H1 (cell line): Measurements from ENCODE around the gene MCC. TPM values are rescaled to one million over a fixed set of nuclear protein-coding genes. Genes with fewer than 3 reads are reported as not detected.

Experiments used
- CTCF ChIA-PET: fragments of 300-600 bp; sonication (Branson Sonifier 250); formaldehyde crosslinking; loops from one replicate; lab custom pipeline; 2021; ENCODE audit not compliant: partially characterized antibody; lab: Charles Lee
- POLR2A ChIA-PET: fragments of 300-600 bp; sonication (Branson Sonifier 250); formaldehyde crosslinking; loops from one replicate; lab custom pipeline; 2021; ENCODE audit warnings: inconsistent platforms; ENCODE audit not compliant: partially characterized antibody; lab: Charles Lee
- DNase-seq, 2 experiments: peaks; one replicate each; pipeline versions ENCODE4 v3.0.0 to v3.0.0-alpha.2; 2010 to 2022; ENCODE audit warnings: low spot score in 2 of 2, low read depth in 1 of 2, mixed read lengths in 1 of 2
- FAIRE-seq: peaks from 2 replicates; lab custom pipeline; 2011; peaks lifted over from hg19 to GRCh38; lab: Jason Lieb, UNC
- H2AFZ ChIP-seq: 2 replicates; pipeline ENCODE4 v1.8.1; 2012; ENCODE audit warnings: low read length, inconsistent platforms
- H2AK5ac ChIP-seq: 2 replicates; pipeline ENCODE4 v1.6.1; 2013; ENCODE audit warnings: low read depth, low read length
- H2BK120ac ChIP-seq: replicated peaks from 2 replicates; pipeline ENCODE3; 2013; ENCODE audit warnings: low read depth, low read length, inconsistent platforms
- H2BK12ac ChIP-seq: 2 replicates; pipeline ENCODE4 v1.6.1; 2013; ENCODE audit warnings: low read depth, low read length
- H2BK15ac ChIP-seq: 2 replicates; pipeline ENCODE4 v1.6.1; 2013; ENCODE audit warnings: low read length
- H2BK20ac ChIP-seq: 2 replicates; pipeline ENCODE4 v1.6.1; 2013; ENCODE audit warnings: low read length
- H2BK5ac ChIP-seq: 2 replicates; pipeline ENCODE4 v1.6.1; 2013; ENCODE audit warnings: low read depth, low read length
- H3K14ac ChIP-seq: 2 replicates; pipeline ENCODE4 v1.6.1; 2013; ENCODE audit warnings: inconsistent platforms; ENCODE audit not compliant: insufficient read length
- H3K18ac ChIP-seq: 2 replicates; pipeline ENCODE4 v1.6.1; 2013; ENCODE audit warnings: low read length; ENCODE audit errors: extremely low read depth
- H3K23ac ChIP-seq: 2 replicates; pipeline ENCODE4 v1.6.1; 2013; ENCODE audit warnings: inconsistent platforms; ENCODE audit not compliant: insufficient read length
- H3K23me2 ChIP-seq: 2 replicates; pipeline ENCODE4 v1.6.1; 2013; ENCODE audit warnings: low read depth, low read length
- H3K27ac ChIP-seq: 2 replicates; pipeline ENCODE4 v1.6.1; 2011; ENCODE audit warnings: low read depth, low read length, inconsistent platforms
- H3K27me3 ChIP-seq, 4 experiments: replicated peaks in 1 of 4; 1 replicate in 1 of 4; 2 replicates in 3 of 4; pipeline versions ENCODE4 v1.6.1 to v1.8.1; 2011 to 2013; ENCODE audit warnings: low read length in 3 of 4, mild to moderate bottlenecking in 3 of 4, inconsistent platforms in 2 of 4, mixed read lengths in 2 of 4, moderate library complexity in 1 of 4; ENCODE audit not compliant: control insufficient read depth in 3 of 4, insufficient read depth in 3 of 4; ENCODE audit errors: extremely low read depth in 1 of 4
- H3K36me3 ChIP-seq, 4 experiments: 2 replicates each; pipeline versions ENCODE4 v1.6.1 to v1.8.1; 2011 to 2013; ENCODE audit warnings: mild to moderate bottlenecking in 4 of 4, low read length in 3 of 4, moderate library complexity in 2 of 4, control low read depth in 1 of 4, inconsistent platforms in 1 of 4; ENCODE audit not compliant: insufficient read depth in 4 of 4, control insufficient read depth in 2 of 4
- H3K4ac ChIP-seq: replicated peaks from 2 replicates; pipeline ENCODE3; 2013; ENCODE audit warnings: low read length, low read depth, mixed read lengths, inconsistent platforms; ENCODE audit not compliant: insufficient read length
- H3K4me1 ChIP-seq, 4 experiments: replicated peaks in 1 of 4; 1 replicate in 1 of 4; 2 replicates in 3 of 4; pipeline versions ENCODE4 v1.6.1 to v1.8.1; 2011 to 2013; ENCODE audit warnings: low read length in 3 of 4, inconsistent platforms in 2 of 4, mixed read lengths in 1 of 4; ENCODE audit not compliant: insufficient read depth in 4 of 4, control insufficient read depth in 3 of 4
- H3K4me2 ChIP-seq, 2 experiments: 2 replicates each; pipeline versions ENCODE4 v1.6.1 to v1.8.1; 2011 to 2013; ENCODE audit warnings: low read depth in 2 of 2, low read length in 2 of 2, control low read depth in 1 of 2, inconsistent platforms in 1 of 2, mild to moderate bottlenecking in 1 of 2; ENCODE audit not compliant: insufficient read depth in 1 of 2
- H3K4me3 ChIP-seq, 4 experiments: fragments of 200-600, 300-600 bp in 1 of 4; sonication (generic), shearing (Covaris generic), sonication (Bioruptor Twin) in 1 of 4; 2 replicates each; pipeline versions ENCODE4 v1.5.1 to v1.8.1; 2011 to 2016; ENCODE audit warnings: low read length in 4 of 4, low read depth in 3 of 4, control low read depth in 2 of 4, inconsistent platforms in 2 of 4, mild to moderate bottlenecking in 2 of 4, mixed read lengths in 1 of 4, moderate library complexity in 1 of 4; ENCODE audit not compliant: insufficient read depth in 2 of 4; ENCODE audit errors: extremely low read depth in 1 of 4
- H3K56ac ChIP-seq: replicated peaks from 2 replicates; pipeline ENCODE3; 2013; ENCODE audit warnings: low read depth, mild to moderate bottlenecking, mixed read lengths, low read length, inconsistent platforms; ENCODE audit not compliant: insufficient read length
- H3K79me1 ChIP-seq: 2 replicates; pipeline ENCODE4 v1.6.1; 2013; ENCODE audit warnings: low read depth, low read length, control low read depth
- H3K79me2 ChIP-seq, 2 experiments: 2 replicates each; pipeline versions ENCODE4 v1.6.1 to v1.8.1; 2012 to 2013; ENCODE audit warnings: low read length in 2 of 2, mild to moderate bottlenecking in 2 of 2, inconsistent platforms in 1 of 2; ENCODE audit not compliant: insufficient read depth in 2 of 2, control insufficient read depth in 1 of 2
- H3K9ac ChIP-seq, 4 experiments: replicated peaks in 1 of 4; 1 replicate in 1 of 4; 2 replicates in 3 of 4; pipeline versions ENCODE4 v1.6.1 to v1.8.1; 2011 to 2013; ENCODE audit warnings: low read depth in 3 of 4, low read length in 3 of 4, control low read depth in 2 of 4, mild to moderate bottlenecking in 2 of 4, moderate library complexity in 2 of 4, inconsistent platforms in 1 of 4; ENCODE audit errors: extremely low read depth in 1 of 4
- H3K9me3 ChIP-seq, 2 experiments: 2 replicates each; pipeline versions ENCODE4 v1.6.1 to v1.8.1; 2012 to 2013; ENCODE audit warnings: mild to moderate bottlenecking in 2 of 2, moderate library complexity in 2 of 2, control low read depth in 1 of 2, inconsistent platforms in 1 of 2, low read depth in 1 of 2, low read length in 1 of 2, mixed read lengths in 1 of 2; ENCODE audit not compliant: insufficient read depth in 2 of 2
- H4K20me1 ChIP-seq, 2 experiments: replicated peaks in 1 of 2; 2 replicates each; pipeline versions ENCODE3 to v1.8.1; 2011 to 2013; ENCODE audit warnings: inconsistent platforms in 2 of 2, low read length in 2 of 2, mild to moderate bottlenecking in 1 of 2; ENCODE audit not compliant: insufficient read depth in 2 of 2, control insufficient read depth in 1 of 2
- H4K5ac ChIP-seq: 2 replicates; pipeline ENCODE4 v1.6.1; 2013; ENCODE audit warnings: low read length, low read depth, mixed read lengths, inconsistent platforms; ENCODE audit not compliant: insufficient read length
- H4K8ac ChIP-seq: 2 replicates; pipeline ENCODE4 v1.8.0; 2013; ENCODE audit warnings: mild to moderate bottlenecking, moderate library complexity, low read length, inconsistent platforms; ENCODE audit not compliant: insufficient read depth; ENCODE audit errors: extremely low read depth
- H4K91ac ChIP-seq: replicated peaks from 2 replicates; pipeline ENCODE3; 2013; ENCODE audit warnings: low read length, mixed read lengths, inconsistent platforms; ENCODE audit not compliant: insufficient read length
- CEBPB ChIP-seq: IDR thresholded peaks from 2 replicates; pipeline ENCODE4 v1.6.1; 2012; ENCODE audit warnings: low read depth, low read length
- FOSL1 ChIP-seq: IDR thresholded peaks from 2 replicates; pipeline ENCODE4 v1.6.1; 2011; ENCODE audit warnings: mild to moderate bottlenecking, low read depth, low read length, moderate library complexity; ENCODE audit not compliant: insufficient read depth
- NANOG ChIP-seq: IDR thresholded peaks from 2 replicates; pipeline ENCODE4 v1.6.1; 2011; ENCODE audit warnings: low read length, low read depth, mild to moderate bottlenecking, inconsistent platforms; ENCODE audit not compliant: insufficient read depth, poor library complexity, severe bottlenecking
- RAD21 ChIP-seq, 2 experiments: IDR thresholded peaks in 1 of 2; conservative IDR thresholded peaks in 1 of 2; 2 replicates each; pipeline ENCODE4 v1.6.1; 2011; ENCODE audit warnings: low read depth in 2 of 2, low read length in 2 of 2, improper control_type of control experiment in 1 of 2, inconsistent platforms in 1 of 2, mild to moderate bottlenecking in 1 of 2, moderate library complexity in 1 of 2
- RBBP5 ChIP-seq: IDR thresholded peaks from 2 replicates; pipeline ENCODE4 v1.7.1; 2012; ENCODE audit warnings: low read depth, mild to moderate bottlenecking, inconsistent platforms, low read length, moderate library complexity, borderline replicate concordance
- SAP30 ChIP-seq: fragments of 300-600 bp; sonication (generic); IDR thresholded peaks from 2 replicates; pipeline ENCODE4 v1.7.1; 2012; ENCODE audit warnings: low read length, moderate library complexity, mild to moderate bottlenecking, inconsistent platforms; ENCODE audit not compliant: insufficient read depth, insufficient replicate concordance
- SIN3A ChIP-seq, 2 experiments: IDR thresholded peaks in 1 of 2; conservative IDR thresholded peaks in 1 of 2; 2 replicates each; pipeline ENCODE4 v1.6.1; 2011 to 2012; ENCODE audit warnings: low read length in 2 of 2, improper control_type of control experiment in 1 of 2, low read depth in 1 of 2, mild to moderate bottlenecking in 1 of 2
- SP2 ChIP-seq: IDR thresholded peaks from 2 replicates; pipeline ENCODE4 v1.6.1; 2012; ENCODE audit warnings: mild to moderate bottlenecking, low read length, inconsistent platforms
- TAF1 ChIP-seq: IDR thresholded peaks from 2 replicates; pipeline ENCODE4 v1.6.1; 2011; ENCODE audit warnings: mild to moderate bottlenecking, low read depth, low read length
- ZNF274 ChIP-seq: IDR thresholded peaks from 2 replicates; pipeline ENCODE4 v1.7.0; 2012; ENCODE audit warnings: low read length, borderline replicate concordance; ENCODE audit errors: extremely low read depth
- WGBS, 2 experiments: shearing (Covaris generic) in 1 of 2; methylation state at CpG; one replicate each; pipeline versions ENCODE4 v1.1.6 to v1.1.7; 2013 to 2015; ENCODE audit warnings: low lambda C conversion rate in 2 of 2, mixed read lengths in 2 of 2, inconsistent platforms in 1 of 2, low coverage in 1 of 2, missing lambda C conversion rate in 1 of 2; ENCODE audit not compliant: insufficient replicate concordance in 2 of 2, insufficient coverage in 1 of 2, insufficient read length in 1 of 2; ENCODE audit errors: extremely low coverage in 1 of 2, missing lambda C conversion rate in 1 of 2; 5-methylcytosine and 5-hydroxymethylcytosine counted together
- polyA plus RNA-seq, 7 experiments: library from polyadenylated mRNA; depleted of rRNA in 3 of 7; stranded (reverse) in 5 of 7; unstranded in 2 of 7; fragments of >200 nt in 5 of 7; fragments of 200-250 nt in 2 of 7; gene quantifications; 1 replicate in 5 of 7; 2 replicates in 1 of 7; 4 replicates in 1 of 7; pipeline versions ENCODE4 v1.2.1 to v1.2.3, GENCODE V29; 2011 to 2013; ENCODE audit warnings: missing spikeins in 2 of 7, mixed read lengths in 2 of 7
- total RNA-seq: library from RNA; stranded (reverse); fragmentation: NEBNext Ultra II Directional; extraction: Animal tissue kit (Norgen Biotek cat#: 25700); gene quantifications from 2 replicates; pipeline ENCODE4 v1.2.1, GENCODE V29; 2021
- TF ChIP-seq, protein P1 (sequence below): IDR thresholded peaks from 2 replicates; pipeline ENCODE4 v1.6.1; 2012; ENCODE audit warnings: low read length, inconsistent platforms

Gene MCC
- total and polyA plus RNA-seq, 2 of the 8 experiments (the other 6 are each of a cell fraction or from before 2014, with no cell fraction given) = 2.6 to 18.3 TPM

GRCh38 chr5:113311301-113311700, 177.0 kb downstream of the MCC start:
- no peak overlapping the region for H2BK20ac ChIP-seq
- DNase-seq = no peak
- H3K4me2 ChIP-seq = no peak overlapping the region
- H2BK5ac ChIP-seq = no peak overlapping the region
- no peaks in the 10 kb centered on the region for H3K79me1 ChIP-seq
- no peak overlapping the region for H3K4ac ChIP-seq
- no peak overlapping the region for H3K23ac ChIP-seq
- H4K91ac ChIP-seq = no peak overlapping the region
- H3K4me3 ChIP-seq = no peak overlapping the region
- no peak overlapping the region for H3K56ac ChIP-seq
- no peak overlapping the region for H3K18ac ChIP-seq
- no peaks in the 10 kb centered on the region for H3K27me3 ChIP-seq
- ChIA-PET POLR2A (interaction anchor here (0.7 kb wide), 1 partner anchor 63 kb away, joined by 3 read pairs; no protein-coding TSS in a partner anchor), CTCF (interaction anchor here (0.7 to 1.4 kb wide), 3 partner anchors 17 to 679 kb away, joined by 3 read pairs; no protein-coding TSS in a partner anchor)
- no peak overlapping the region for H3K14ac ChIP-seq
- no peak overlapping the region for H2BK15ac ChIP-seq
- H2AFZ ChIP-seq = no peak overlapping the region
- no peaks in the 10 kb centered on the region for H3K79me2 ChIP-seq
- H4K5ac ChIP-seq = no peak overlapping the region
- no peaks in the 10 kb centered on the region for H3K4me1 ChIP-seq
- no peaks in the 10 kb centered on the region for H3K23me2 ChIP-seq
- WGBS, 2 experiments = 91% methylated on average over 5 of the region's 5 CpGs; no CpG with 5 or more reads in 1 of the 2 experiments
- no peak overlapping the region for H2AK5ac ChIP-seq
- no peak overlapping the region for H3K27ac ChIP-seq
- FAIRE-seq = no peak
- no peaks in the 10 kb centered on the region for H4K20me1 ChIP-seq
- H4K8ac ChIP-seq = no peak overlapping the region
- H3K9ac ChIP-seq = no peak overlapping the region
- no peaks in the 10 kb centered on the region for H3K36me3 ChIP-seq
- no peak overlapping the region for H2BK120ac ChIP-seq
- H2BK12ac ChIP-seq = no peak overlapping the region
- no peaks in the 10 kb centered on the region for H3K9me3 ChIP-seq
- TF ChIP-seq CEBPB (no peak), SIN3A (conservative IDR thresholded peaks at IDR 0.05 in 1 of 2, IDR thresholded peaks at IDR 0.05 in 1 of 2; ENCODE audit: low read depth in 1 of 2, low read length in 2 of 2) (no peak), SP2 (no peak), RAD21 (IDR thresholded peaks at IDR 0.05 in 1 of 2, conservative IDR thresholded peaks at IDR 0.05 in 1 of 2; ENCODE audit: low read depth in 2 of 2, low read length in 2 of 2) (no peak), FOSL1 (no peak), RBBP5 (no peak), SAP30 (no peak), NANOG (no peak), ZNF274 (no peak), TAF1 (no peak)
- TF ChIP-seq, protein P1, sequence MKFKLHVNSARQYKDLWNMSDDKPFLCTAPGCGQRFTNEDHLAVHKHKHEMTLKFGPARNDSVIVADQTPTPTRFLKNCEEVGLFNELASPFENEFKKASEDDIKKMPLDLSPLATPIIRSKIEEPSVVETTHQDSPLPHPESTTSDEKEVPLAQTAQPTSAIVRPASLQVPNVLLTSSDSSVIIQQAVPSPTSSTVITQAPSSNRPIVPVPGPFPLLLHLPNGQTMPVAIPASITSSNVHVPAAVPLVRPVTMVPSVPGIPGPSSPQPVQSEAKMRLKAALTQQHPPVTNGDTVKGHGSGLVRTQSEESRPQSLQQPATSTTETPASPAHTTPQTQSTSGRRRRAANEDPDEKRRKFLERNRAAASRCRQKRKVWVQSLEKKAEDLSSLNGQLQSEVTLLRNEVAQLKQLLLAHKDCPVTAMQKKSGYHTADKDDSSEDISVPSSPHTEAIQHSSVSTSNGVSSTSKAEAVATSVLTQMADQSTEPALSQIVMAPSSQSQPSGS = no peak
